Measurements from ENCODE around the gene MAVS.

GRCh38 chr20:3836132-3836531, 10.5 kb upstream of the MAVS start:
- TF ChIP-seq POLR2A (IDR thresholded peaks at IDR 0.05), result no peak
- no peak for TF ChIP-seq CTCF (IDR thresholded peaks at IDR 0.05)

Data from esophagus squamous epithelium (tissue), 4 donors.